IPS-NIHi7 (cell line): ENCODE data around the gene RNF220.
"Not testable (repeated sequence)": the region's sequence is repeated elsewhere in the genome, so short reads cannot be mapped to it uniquely, and the experiment has no call there.

Experiments used
- DNase-seq: peaks from one replicate; pipeline ENCODE4 v3.0.0; 2012; ENCODE audit warnings: mixed read lengths; ENCODE audit errors: extremely low spot score

Gene RNF220

DNA sequence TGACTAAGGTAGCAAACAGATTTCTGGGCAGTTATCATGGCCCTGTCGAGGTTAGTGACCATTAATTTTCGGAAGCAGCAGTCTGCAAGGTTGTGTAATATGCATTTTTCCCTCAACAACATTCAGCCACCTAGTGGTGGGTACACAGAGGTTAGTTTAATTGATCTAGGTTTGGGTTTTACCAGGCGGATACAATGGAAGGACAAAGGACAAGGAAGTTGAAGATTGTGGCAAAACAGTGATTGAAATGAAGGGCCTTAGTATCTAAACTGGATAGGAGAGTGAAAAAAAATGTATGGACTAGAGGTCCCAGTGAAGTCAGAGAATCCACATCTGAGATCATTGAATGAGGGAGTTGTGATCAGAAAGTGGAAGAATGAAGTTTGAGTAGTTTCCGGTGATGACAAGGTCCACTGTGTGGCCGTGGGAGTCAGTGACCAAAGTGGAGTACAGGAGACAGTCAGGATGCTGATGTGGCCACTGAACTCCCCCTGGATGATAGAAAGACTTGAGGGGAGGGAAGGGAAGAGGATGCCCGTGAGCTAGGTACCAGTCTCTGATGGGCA is 272.2 kb downstream of the RNF220 start:
- DNase-seq, result no peak

DNA sequence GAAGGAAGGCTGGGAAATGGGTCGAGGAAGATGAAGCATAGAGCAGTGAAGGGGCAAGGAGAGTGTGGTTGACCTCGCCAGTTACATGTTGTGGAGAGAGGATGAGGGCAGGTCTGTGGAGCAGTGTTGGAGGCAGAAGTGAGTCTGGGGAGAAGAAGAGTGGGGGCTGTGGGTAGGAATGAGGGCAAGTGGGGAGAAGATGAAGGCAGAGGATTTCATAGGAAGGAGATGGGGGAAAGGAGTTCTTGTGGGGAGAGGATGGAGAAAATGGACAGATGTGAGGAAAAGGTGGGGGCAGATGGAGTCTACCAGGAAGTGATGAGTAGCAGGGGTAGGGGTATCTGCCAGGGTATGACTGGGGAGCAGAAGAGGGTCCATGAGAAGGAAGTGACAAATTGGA is 273.1 kb downstream of the RNF220 start:
- no peak for DNase-seq

- no peak for DNase-seq
These were observed 273.6 kb downstream of the RNF220 start for GRCh38 chr1:44678626-44679025.

GRCh38 chr1:44679468-44679867 is 274.4 kb downstream of the RNF220 start:
- no peak for DNase-seq

DNA sequence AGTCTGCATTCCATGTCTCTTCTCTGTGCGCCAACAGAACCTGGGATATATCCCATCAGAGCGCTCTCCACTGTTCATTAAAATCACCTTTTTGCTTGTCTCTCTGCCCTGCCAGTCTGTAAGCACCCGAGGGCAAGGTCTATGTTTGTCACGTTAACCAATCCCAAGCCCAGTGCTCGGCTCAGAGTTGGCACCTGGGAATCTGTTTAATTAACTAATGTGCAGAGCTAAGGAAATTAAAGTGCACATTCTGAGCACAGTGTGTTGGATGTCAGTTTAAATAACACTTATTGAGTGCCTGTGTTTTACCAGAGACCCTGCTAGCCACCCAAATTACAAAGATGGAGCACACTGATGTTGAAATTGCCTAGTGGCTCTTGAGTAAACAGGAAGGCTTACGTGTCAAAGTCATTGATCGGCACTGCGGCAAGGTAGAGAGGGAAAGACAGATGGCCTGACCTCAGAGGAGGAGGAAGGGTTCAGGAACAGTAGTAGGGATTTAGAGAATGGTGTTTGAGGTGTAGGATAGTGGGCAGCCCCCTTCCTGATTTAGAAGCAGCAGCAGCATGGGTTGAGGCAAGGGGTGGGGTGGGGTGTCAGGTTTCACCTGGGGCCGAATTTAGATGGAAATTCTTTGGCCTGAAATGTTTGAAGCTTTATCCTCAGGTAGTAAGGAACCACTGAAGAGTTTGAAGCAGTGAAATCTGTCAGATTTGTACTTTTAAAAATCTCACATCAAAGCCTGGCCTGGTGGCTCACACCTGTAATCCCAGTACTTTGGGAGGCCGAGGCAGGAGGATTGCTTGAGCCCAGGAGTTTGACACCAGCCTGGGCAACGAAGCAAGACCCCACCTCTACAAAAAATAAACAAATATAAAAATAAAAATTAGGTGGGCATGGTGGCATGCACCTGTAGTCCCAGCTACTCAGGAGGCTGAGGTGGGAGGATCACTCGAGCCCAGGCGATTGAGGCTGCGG is 277.1 kb downstream of the RNF220 start:
- DNase-seq, result peak; percentile 57

DNA sequence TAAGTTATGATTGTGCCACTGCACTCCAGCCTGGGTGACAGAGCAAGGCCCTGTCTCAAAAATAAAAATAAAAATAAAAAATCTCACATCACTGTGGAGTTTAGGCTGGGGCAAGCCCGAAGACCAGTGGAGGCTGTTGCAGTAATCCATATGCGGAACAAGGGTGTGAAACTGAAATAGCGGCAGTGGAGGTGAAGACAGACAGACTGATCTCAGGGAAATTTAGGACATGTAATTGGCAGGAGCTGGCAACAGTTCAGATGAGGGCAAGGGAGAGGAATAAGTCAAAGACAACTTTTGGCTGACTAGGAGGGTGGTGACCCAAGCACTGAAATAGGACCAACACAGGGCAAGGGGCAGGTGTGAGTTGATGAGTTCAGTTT is 277.8 kb downstream of the RNF220 start:
- no peak for DNase-seq

- DNase-seq, result no peak
These were observed 279.5 kb downstream of the RNF220 start for GRCh38 chr1:44684525-44684924.

DNA sequence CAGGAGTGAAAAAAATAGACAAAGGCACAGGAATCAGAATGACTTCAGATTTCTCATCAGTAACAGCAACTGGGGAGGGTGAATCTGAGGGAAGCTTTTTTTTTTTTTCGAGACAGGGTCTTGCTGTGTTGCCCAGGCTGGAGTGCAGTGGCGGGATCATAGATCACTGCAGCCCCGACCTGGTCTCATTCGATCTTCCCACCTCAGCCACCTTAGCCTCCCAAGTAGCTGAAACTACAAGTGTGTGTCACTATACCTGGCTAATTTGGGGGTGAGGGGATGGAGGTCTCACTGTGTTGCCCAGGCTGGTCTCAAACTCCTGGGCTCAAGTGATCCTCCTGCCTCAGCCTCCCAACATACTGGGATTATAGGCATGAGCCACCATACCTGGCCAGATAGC is 280.2 kb downstream of the RNF220 start:
- no peak for DNase-seq

DNA sequence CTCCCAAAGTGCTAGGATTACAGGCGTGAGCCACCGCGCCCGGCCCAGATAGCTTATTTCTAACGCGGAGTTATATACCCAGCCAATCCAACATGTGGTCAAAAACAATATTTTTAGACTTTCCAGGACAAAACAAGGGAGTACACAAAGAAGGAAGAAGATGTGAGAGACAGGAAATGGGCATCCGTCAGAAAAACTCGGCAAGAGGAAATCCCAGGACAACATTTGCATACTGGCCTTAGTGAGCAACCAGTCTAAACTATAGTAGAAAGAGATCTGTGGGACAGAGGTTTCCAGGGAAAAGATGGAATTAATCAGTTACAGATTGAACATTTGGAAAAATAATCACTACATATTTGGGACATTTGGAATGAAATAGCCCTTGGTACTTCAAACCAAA is 280.8 kb downstream of the RNF220 start:
- DNase-seq, result no peak

DNA sequence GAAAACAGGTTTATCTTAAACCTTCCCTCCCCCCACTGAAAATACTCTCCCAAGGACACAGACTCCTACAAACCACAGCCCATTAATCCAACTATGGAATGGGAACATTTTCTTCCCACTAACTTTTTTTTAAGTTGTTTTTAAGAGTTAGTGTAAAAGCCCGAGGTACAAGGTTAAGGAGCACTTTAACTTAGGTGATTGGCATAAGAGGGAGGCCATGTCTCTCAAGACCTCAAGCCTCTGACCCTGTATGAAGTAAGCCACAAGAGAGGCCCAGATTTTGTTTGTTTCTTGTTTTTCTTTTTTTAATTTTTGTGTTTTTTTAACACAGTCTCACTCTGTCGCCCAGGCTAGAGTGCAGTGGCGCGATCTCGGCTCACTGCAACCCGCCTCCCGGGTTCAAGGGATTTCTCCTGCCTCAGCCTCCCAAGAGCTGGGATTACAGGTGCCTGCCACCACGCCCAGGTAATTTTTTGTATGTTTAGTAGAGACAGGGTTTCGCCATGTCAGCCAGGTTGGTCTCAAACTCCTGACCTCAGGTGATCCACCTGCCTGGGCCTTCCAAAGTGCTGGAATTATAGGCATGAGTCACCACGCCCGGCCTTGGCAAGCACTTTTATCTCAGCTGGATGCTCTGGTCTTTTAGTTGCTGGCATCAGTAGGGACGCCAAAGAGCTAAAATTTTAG is 283.8 kb downstream of the RNF220 start:
- no peak for DNase-seq

DNA sequence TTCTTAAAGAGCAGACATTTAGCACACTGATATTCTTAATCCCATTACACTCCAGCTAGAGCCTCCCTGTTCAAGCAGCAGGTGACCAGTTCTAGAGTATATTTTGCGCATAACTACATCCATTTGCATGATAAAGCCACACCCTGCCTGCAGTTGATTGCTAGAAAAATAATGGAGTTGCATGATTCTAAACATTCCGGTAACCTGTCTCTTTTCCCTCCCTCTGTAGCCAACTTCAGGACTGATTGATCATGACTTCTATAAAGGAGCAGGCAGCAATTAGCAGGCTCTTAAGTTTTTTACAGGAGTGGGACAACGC is 284.4 kb downstream of the RNF220 start:
- DNase-seq, result no peak

DNA sequence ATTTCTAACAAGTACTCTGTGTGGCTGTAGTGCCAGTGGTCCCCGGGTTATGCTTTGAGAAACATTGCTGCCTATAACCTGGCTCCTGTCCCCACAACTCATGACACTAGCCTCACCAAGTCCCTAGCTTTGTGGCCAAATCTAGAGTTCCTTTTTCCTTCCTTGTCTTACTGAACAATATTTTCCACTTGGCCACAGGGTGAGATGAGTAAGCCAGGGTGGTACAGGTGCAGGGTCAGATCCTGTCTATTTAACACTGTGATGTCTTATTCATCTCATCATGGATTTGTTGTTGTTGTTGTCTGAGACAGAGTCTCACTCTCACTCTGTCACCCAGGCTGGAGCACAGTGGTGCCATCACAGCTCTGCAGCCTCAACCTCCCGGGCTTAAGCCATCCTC is 288.1 kb downstream of the RNF220 start:
- no peak for DNase-seq

DNA sequence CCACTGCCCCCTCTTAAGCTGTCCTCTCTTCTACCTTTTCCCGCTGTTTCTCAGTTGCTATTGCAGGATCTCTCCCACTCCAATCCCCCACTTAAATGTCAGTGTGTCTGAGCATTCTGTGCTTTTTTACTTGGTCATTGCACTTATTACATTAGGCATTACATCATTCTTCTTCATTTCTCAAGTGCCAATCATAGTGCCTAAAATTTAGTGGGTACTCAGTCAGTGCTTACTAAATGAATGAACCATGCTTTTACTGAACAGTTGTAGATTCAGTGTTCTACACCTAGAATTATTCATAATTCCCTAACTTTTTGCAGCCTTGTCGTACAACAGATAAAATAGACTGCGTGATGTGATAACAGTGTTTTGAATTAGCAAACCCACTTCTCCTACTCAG is 288.8 kb downstream of the RNF220 start:
- DNase-seq, result no peak

DNA sequence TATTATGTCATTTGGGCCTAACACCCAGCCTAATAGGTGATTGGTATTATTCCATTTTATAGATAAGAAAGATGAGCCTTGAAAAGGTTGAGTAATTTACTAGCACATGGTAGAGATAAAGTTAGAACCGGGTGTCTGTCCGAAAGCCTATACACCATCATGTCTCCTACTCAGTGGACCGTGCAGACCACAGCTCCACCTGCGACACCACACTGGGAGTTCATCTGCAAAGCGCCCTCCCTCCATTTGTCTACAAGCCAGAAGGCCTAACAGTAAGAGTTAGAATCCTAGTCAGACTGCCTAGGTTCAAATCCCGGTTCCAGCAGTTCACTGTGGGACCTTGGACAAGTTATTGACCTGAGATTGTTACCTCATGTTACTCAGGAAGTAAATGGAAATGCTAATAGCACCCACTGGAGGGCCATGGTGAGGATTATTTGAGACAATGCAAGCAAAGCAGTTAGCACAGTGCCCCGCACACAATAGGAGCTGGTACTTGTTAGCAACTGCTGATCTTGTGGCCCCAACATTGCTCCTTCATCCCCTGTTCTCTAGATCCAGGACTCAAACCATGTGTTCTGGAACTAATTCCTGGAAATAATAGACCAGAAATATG is 289.9 kb downstream of the RNF220 start:
- no peak for DNase-seq

GRCh38 chr1:44695671-44696070 is 290.6 kb downstream of the RNF220 start:
- DNase-seq, result no peak

- DNase-seq, result no peak
These were observed 291.0 kb downstream of the RNF220 start for GRCh38 chr1:44696101-44696500.

DNA sequence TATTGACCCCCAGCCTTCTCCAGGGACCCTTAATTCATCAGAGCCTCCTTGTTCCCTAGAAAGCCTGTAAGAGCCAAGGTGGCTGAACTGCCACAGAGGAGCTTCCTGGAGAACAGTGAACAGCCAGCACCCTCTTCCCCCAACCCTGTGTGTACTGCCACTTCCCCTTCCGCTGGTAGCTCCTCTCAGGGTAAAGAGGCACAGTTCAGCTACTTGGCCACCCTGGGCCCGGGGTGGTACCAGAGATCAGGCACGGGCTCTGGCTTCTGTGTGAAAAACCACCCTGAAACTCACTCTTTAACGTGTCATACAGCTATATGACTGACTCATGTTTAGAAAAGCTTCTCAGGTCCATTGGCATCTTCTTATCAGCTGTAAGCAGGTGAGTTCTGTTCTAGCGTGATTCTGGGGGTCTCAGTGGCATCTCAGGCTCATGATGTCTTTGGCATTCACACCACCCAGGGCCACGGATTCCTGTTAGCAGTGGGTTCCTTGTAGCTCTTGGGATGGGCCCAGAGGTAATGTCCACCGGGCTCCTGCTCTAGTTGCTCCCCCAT is 291.8 kb downstream of the RNF220 start:
- DNase-seq, result no peak

GRCh38 chr1:44698138-44698537 is 293.1 kb downstream of the RNF220 start:
- DNase-seq, result no peak

GRCh38 chr1:44699375-44699774 is 294.3 kb downstream of the RNF220 start:
- DNase-seq, result not testable (repeated sequence)

DNA sequence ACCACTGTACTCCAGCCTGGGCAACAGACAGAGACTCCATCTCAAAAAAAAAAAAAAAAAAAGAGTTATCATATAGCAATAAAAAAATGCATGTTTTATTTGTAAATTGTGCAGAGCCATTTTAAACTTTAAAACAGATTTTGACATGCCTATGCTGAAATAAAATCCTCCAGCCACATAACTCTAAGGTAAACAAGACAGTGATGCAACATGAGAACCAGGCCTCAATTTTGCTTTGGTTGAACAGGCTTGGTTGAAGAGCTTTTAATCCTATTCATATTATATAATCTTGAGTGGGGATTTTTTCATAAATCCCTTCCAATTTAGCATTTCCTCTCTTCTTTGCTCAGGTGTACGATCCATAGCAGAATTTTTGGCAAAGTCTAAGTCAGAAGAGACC is 295.5 kb downstream of the RNF220 start:
- DNase-seq, result no peak

DNA sequence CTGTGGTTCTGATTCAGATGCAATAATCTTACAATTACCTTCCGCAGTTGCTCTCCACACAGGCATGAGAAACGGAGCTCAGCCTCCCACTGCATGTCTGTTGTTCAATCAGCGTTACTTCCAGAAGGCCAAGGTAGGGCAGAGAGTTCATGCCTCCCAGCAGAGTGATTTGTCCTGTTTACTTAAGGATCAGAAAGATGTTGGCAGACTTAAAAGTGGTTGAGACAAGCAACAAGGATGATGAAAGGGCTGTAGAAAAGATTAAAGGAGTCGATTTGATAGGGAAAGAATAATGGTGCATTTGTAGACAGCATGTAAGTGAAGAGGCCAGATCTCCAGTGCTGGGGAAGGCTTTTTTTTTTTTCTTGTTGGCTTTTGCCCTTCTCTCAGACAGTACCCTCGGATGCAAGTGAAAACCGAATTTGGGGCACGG is 296.1 kb downstream of the RNF220 start:
- no peak for DNase-seq
